ENCODE data around the gene IGSF10.
"Not testable (repeated sequence)": the region's sequence is repeated elsewhere in the genome, so short reads cannot be mapped to it uniquely, and the experiment has no call there.

IGSF10 gene

GRCh38 chr3:151499168-151499567 is 38.3 kb upstream of the IGSF10 start:
- H3K4me3 ChIP-seq (ENCODE audit: low read depth, low read length) = no peak overlapping the region
- no peak for DNase-seq (ENCODE audit: low read depth)
- TF ChIP-seq, protein P1, sequence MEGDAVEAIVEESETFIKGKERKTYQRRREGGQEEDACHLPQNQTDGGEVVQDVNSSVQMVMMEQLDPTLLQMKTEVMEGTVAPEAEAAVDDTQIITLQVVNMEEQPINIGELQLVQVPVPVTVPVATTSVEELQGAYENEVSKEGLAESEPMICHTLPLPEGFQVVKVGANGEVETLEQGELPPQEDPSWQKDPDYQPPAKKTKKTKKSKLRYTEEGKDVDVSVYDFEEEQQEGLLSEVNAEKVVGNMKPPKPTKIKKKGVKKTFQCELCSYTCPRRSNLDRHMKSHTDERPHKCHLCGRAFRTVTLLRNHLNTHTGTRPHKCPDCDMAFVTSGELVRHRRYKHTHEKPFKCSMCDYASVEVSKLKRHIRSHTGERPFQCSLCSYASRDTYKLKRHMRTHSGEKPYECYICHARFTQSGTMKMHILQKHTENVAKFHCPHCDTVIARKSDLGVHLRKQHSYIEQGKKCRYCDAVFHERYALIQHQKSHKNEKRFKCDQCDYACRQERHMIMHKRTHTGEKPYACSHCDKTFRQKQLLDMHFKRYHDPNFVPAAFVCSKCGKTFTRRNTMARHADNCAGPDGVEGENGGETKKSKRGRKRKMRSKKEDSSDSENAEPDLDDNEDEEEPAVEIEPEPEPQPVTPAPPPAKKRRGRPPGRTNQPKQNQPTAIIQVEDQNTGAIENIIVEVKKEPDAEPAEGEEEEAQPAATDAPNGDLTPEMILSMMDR (IDR thresholded peaks at IDR 0.05; ENCODE audit: control insufficient read depth, extremely low read depth, insufficient read depth) = no peak

- no peak overlapping the region for H3K4me3 ChIP-seq (ENCODE audit: low read depth, low read length)
- DNase-seq (ENCODE audit: low read depth) = no peak
- TF ChIP-seq, protein P1 (IDR thresholded peaks at IDR 0.05; ENCODE audit: control insufficient read depth, extremely low read depth, insufficient read depth) = no peak
Measured at GRCh38 chr3:151491525-151491924, 30.7 kb upstream of the IGSF10 start.

DNA sequence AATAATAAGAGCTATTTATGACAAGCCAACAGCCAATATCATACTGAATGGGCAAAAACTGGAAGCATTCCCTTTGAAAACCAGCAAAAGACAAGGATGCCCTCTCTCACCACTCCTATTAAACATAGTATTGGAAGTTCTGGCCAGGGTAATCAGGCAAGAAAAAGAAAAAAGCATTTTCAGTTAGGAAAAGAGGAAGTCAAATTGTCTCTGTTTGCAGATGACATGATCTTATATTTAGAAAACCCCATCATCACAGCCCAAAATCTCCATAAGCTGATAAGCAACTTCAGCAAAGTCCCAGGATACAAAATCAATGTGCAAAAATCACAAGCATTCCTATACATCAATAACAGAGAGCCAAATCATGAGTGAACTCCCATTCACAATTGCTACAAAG is 27.0 kb upstream of the IGSF10 start:
- DNase-seq (ENCODE audit: low read depth); H3K4me3 ChIP-seq (ENCODE audit: low read depth, low read length): not testable (repeated sequence)

GRCh38 chr3:151483961-151484520 is 23.2 kb upstream of the IGSF10 start:
- no peak overlapping the region for H3K4me3 ChIP-seq (ENCODE audit: low read depth, low read length)
- TF ChIP-seq, protein P1 (IDR thresholded peaks at IDR 0.05; ENCODE audit: control insufficient read depth, extremely low read depth, insufficient read depth) = no peak
- DNase-seq (ENCODE audit: low read depth) = no peak

- no peak overlapping the region for H3K4me3 ChIP-seq (ENCODE audit: low read depth, low read length)
- TF ChIP-seq, protein P1 (IDR thresholded peaks at IDR 0.05; ENCODE audit: control insufficient read depth, extremely low read depth, insufficient read depth) = no peak
- DNase-seq (ENCODE audit: low read depth) = no peak
Measured at GRCh38 chr3:151483488-151483887, 22.6 kb upstream of the IGSF10 start.

- no peak overlapping the region for H3K4me3 ChIP-seq (ENCODE audit: low read depth, low read length)
- TF ChIP-seq, protein P1 (IDR thresholded peaks at IDR 0.05; ENCODE audit: control insufficient read depth, extremely low read depth, insufficient read depth) = no peak
- DNase-seq (ENCODE audit: low read depth) = no peak
Measured at GRCh38 chr3:151480492-151480891, 19.6 kb upstream of the IGSF10 start.

DNA sequence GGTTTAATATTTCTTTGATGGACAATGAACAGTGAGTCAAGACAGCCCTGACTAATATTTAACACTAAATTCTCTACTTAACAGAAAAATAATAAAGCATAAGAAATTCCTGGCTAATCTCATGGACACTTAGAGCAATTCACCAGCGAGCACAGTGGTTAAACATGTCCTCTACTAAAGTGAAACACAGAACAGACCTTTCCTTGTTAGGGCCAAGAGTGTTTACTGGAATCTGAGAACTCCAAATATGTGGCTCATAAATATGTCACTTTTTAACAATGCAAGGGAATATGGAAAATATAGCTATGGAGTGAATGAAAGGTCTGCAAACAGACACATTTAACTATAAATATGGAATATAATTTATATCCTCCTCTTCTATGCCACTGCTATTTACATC is 18.6 kb upstream of the IGSF10 start:
- no peak overlapping the region for H3K4me3 ChIP-seq (ENCODE audit: low read depth, low read length)
- DNase-seq (ENCODE audit: low read depth) = no peak
- TF ChIP-seq, protein P1 (IDR thresholded peaks at IDR 0.05; ENCODE audit: control insufficient read depth, extremely low read depth, insufficient read depth) = no peak
